Epidermal melanocyte (primary cell): ENCODE data around the gene RABL2A.
"Not testable (repeated sequence)": the region's sequence is repeated elsewhere in the genome, so short reads cannot be mapped to it uniquely, and the experiment has no call there.

Experiments
- DNase-seq: peaks from one replicate; pipeline ENCODE4 v3.0.0; 2011; ENCODE audit warnings: low spot score; ENCODE audit not compliant: insufficient read length

Gene RABL2A

GRCh38 chr2:113626616-113627330 is at the start of gene RABL2A:
Gene RABL2A, plus strand, starts transcription at chr2:113627266. Its CDS starts 1,341 bp downstream, at chr2:113628607.
- peak; percentile 32 for DNase-seq

GRCh38 chr2:113578508-113578907 is 48.6 kb upstream of the RABL2A start:
- not testable (repeated sequence) for DNase-seq

- DNase-seq = not testable (repeated sequence)
Observed at GRCh38 chr2:113582473-113582872, 44.6 kb upstream of the RABL2A start.

GRCh38 chr2:113583521-113584225 is 43.4 kb upstream of the RABL2A start:
- DNase-seq = peak; percentile 23

GRCh38 chr2:113584311-113585092 is 42.6 kb upstream of the RABL2A start:
- not testable (repeated sequence) for DNase-seq

- not testable (repeated sequence) for DNase-seq
Observed at GRCh38 chr2:113587201-113587600, 39.9 kb upstream of the RABL2A start.

GRCh38 chr2:113589591-113589990 is 37.5 kb upstream of the RABL2A start:
- not testable (repeated sequence) for DNase-seq

- DNase-seq = not testable (repeated sequence)
Observed at GRCh38 chr2:113591926-113592325, 35.1 kb upstream of the RABL2A start.

GRCh38 chr2:113593280-113593679 is 33.8 kb upstream of the RABL2A start:
- DNase-seq = not testable (repeated sequence)

GRCh38 chr2:113595725-113596124 is 31.3 kb upstream of the RABL2A start:
- not testable (repeated sequence) for DNase-seq

GRCh38 chr2:113597164-113597563 is 29.9 kb upstream of the RABL2A start:
- DNase-seq = not testable (repeated sequence)

- DNase-seq = not testable (repeated sequence)
Observed at GRCh38 chr2:113597572-113597971, 29.5 kb upstream of the RABL2A start.

GRCh38 chr2:113598180-113598579 is 28.9 kb upstream of the RABL2A start:
- not testable (repeated sequence) for DNase-seq

- not testable (repeated sequence) for DNase-seq
Observed at GRCh38 chr2:113598738-113599137, 28.3 kb upstream of the RABL2A start.

GRCh38 chr2:113599208-113599607 is 27.9 kb upstream of the RABL2A start:
- DNase-seq = not testable (repeated sequence)

GRCh38 chr2:113602040-113602769 is 24.9 kb upstream of the RABL2A start:
- DNase-seq = not testable (repeated sequence)

GRCh38 chr2:113602869-113603466 is 24.1 kb upstream of the RABL2A start:
- no peak for DNase-seq

- peak; percentile 17 for DNase-seq
Observed at GRCh38 chr2:113603467-113604084, 23.5 kb upstream of the RABL2A start.

- DNase-seq = not testable (repeated sequence)
Observed at GRCh38 chr2:113604085-113604477, 23.0 kb upstream of the RABL2A start.

GRCh38 chr2:113604661-113605060 is 22.4 kb upstream of the RABL2A start:
- not testable (repeated sequence) for DNase-seq
